ENCODE results near the gene CD247.

CD247 gene

GRCh38 chr1:167538657-167539056, 20.3 kb upstream of the CD247 start:
- Histone ChIP-seq H3K4me3 (ENCODE audit: low read length) (no peak overlapping the region), H3K27me3 (ENCODE audit: control insufficient read depth, insufficient read depth, low read length) (peaks cover 7% of the 10 kb centered on the region), H3K9ac (ENCODE audit: low read depth, low read length) (no peak overlapping the region), H3K4me1 (ENCODE audit: control insufficient read depth, insufficient read depth, low read length) (no peaks in the 10 kb centered on the region), H3K4me2 (ENCODE audit: low read length) (no peak overlapping the region), H3K36me3 (ENCODE audit: insufficient read depth, low read length) (no peaks in the 10 kb centered on the region), H3K9me3 (replicated peaks; ENCODE audit: low read length) (no peaks in the 10 kb centered on the region)

GRCh38 chr1:167533851-167534300, 15.5 kb upstream of the CD247 start:
- H3K36me3 ChIP-seq (ENCODE audit: insufficient read depth, low read length), result no peaks in the 10 kb centered on the region
- no peaks in the 10 kb centered on the region for H3K4me1 ChIP-seq (ENCODE audit: control insufficient read depth, insufficient read depth, low read length)
- no peaks in the 10 kb centered on the region for H3K9me3 ChIP-seq (replicated peaks; ENCODE audit: low read length)
- no peak overlapping the region for H3K4me2 ChIP-seq (ENCODE audit: low read length)
- H3K9ac ChIP-seq (ENCODE audit: low read depth, low read length), result no peak overlapping the region
- H3K4me3 ChIP-seq (ENCODE audit: low read length), result no peak overlapping the region
- peaks cover 15% of the 10 kb centered on the region for H3K27me3 ChIP-seq (ENCODE audit: control insufficient read depth, insufficient read depth, low read length)

GRCh38 chr1:167532964-167533824, 14.9 kb upstream of the CD247 start:
- Histone ChIP-seq H3K9me3 (replicated peaks; ENCODE audit: low read length) (no peaks in the 10 kb centered on the region), H3K27me3 (ENCODE audit: control insufficient read depth, insufficient read depth, low read length) (peaks cover 20% of the 10 kb centered on the region), H3K4me2 (ENCODE audit: low read length) (no peak overlapping the region), H3K9ac (ENCODE audit: low read depth, low read length) (no peak overlapping the region), H3K36me3 (ENCODE audit: insufficient read depth, low read length) (no peaks in the 10 kb centered on the region), H3K4me1 (ENCODE audit: control insufficient read depth, insufficient read depth, low read length) (no peaks in the 10 kb centered on the region), H3K4me3 (ENCODE audit: low read length) (no peak overlapping the region)

- Histone ChIP-seq H3K9me3 (replicated peaks; ENCODE audit: low read length) (no peaks in the 10 kb centered on the region), H3K9ac (ENCODE audit: low read depth, low read length) (no peak overlapping the region), H3K4me3 (ENCODE audit: low read length) (no peak overlapping the region), H3K36me3 (ENCODE audit: insufficient read depth, low read length) (no peaks in the 10 kb centered on the region), H3K4me1 (ENCODE audit: control insufficient read depth, insufficient read depth, low read length) (no peaks in the 10 kb centered on the region), H3K4me2 (ENCODE audit: low read length) (no peak overlapping the region), H3K27me3 (ENCODE audit: control insufficient read depth, insufficient read depth, low read length) (peaks cover 20% of the 10 kb centered on the region)
Measured at GRCh38 chr1:167532375-167532774, 14.0 kb upstream of the CD247 start.

GRCh38 chr1:167529829-167530474, 11.6 kb upstream of the CD247 start:
- Histone ChIP-seq H3K4me3 (ENCODE audit: low read length) (no peak overlapping the region), H3K9me3 (replicated peaks; ENCODE audit: low read length) (no peaks in the 10 kb centered on the region), H3K36me3 (ENCODE audit: insufficient read depth, low read length) (no peaks in the 10 kb centered on the region), H3K9ac (ENCODE audit: low read depth, low read length) (no peak overlapping the region), H3K4me1 (ENCODE audit: control insufficient read depth, insufficient read depth, low read length) (no peaks in the 10 kb centered on the region), H3K27me3 (ENCODE audit: control insufficient read depth, insufficient read depth, low read length) (peaks cover 29% of the 10 kb centered on the region), H3K4me2 (ENCODE audit: low read length) (no peak overlapping the region)

GRCh38 chr1:167528057-167528728, 9.9 kb upstream of the CD247 start:
- no peak overlapping the region for H3K4me2 ChIP-seq (ENCODE audit: low read length)
- no peaks in the 10 kb centered on the region for H3K36me3 ChIP-seq (ENCODE audit: insufficient read depth, low read length)
- no peaks in the 10 kb centered on the region for H3K4me1 ChIP-seq (ENCODE audit: control insufficient read depth, insufficient read depth, low read length)
- H3K4me3 ChIP-seq (ENCODE audit: low read length), result no peak overlapping the region
- H3K9ac ChIP-seq (ENCODE audit: low read depth, low read length), result no peak overlapping the region
- peaks cover 29% of the 10 kb centered on the region for H3K27me3 ChIP-seq (ENCODE audit: control insufficient read depth, insufficient read depth, low read length)
- no peaks in the 10 kb centered on the region for H3K9me3 ChIP-seq (replicated peaks; ENCODE audit: low read length)

- Histone ChIP-seq H3K36me3 (ENCODE audit: insufficient read depth, low read length) (no peaks in the 10 kb centered on the region), H3K4me1 (ENCODE audit: control insufficient read depth, insufficient read depth, low read length) (no peaks in the 10 kb centered on the region), H3K9me3 (replicated peaks; ENCODE audit: low read length) (no peaks in the 10 kb centered on the region), H3K4me2 (ENCODE audit: low read length) (no peak overlapping the region), H3K9ac (ENCODE audit: low read depth, low read length) (no peak overlapping the region), H3K27me3 (ENCODE audit: control insufficient read depth, insufficient read depth, low read length) (peaks cover 29% of the 10 kb centered on the region), H3K4me3 (ENCODE audit: low read length) (no peak overlapping the region)
Measured at GRCh38 chr1:167526667-167527383, 8.5 kb upstream of the CD247 start.

- no peak overlapping the region for H3K4me2 ChIP-seq (ENCODE audit: low read length)
- peaks cover 32% of the 10 kb centered on the region for H3K27me3 ChIP-seq (ENCODE audit: control insufficient read depth, insufficient read depth, low read length)
- H3K4me1 ChIP-seq (ENCODE audit: control insufficient read depth, insufficient read depth, low read length), result no peaks in the 10 kb centered on the region
- H3K9me3 ChIP-seq (replicated peaks; ENCODE audit: low read length), result no peaks in the 10 kb centered on the region
- H3K9ac ChIP-seq (ENCODE audit: low read depth, low read length), result no peak overlapping the region
- H3K4me3 ChIP-seq (ENCODE audit: low read length), result no peak overlapping the region
- no peaks in the 10 kb centered on the region for H3K36me3 ChIP-seq (ENCODE audit: insufficient read depth, low read length)
Measured at GRCh38 chr1:167524651-167525050, 6.3 kb upstream of the CD247 start.

GRCh38 chr1:167522246-167522645, 3.9 kb upstream of the CD247 start:
- Histone ChIP-seq H3K27me3 (ENCODE audit: control insufficient read depth, insufficient read depth, low read length) (peaks cover 29% of the 10 kb centered on the region), H3K36me3 (ENCODE audit: insufficient read depth, low read length) (no peaks in the 10 kb centered on the region), H3K4me2 (ENCODE audit: low read length) (no peak overlapping the region), H3K4me1 (ENCODE audit: control insufficient read depth, insufficient read depth, low read length) (no peaks in the 10 kb centered on the region), H3K9ac (ENCODE audit: low read depth, low read length) (no peak overlapping the region), H3K4me3 (ENCODE audit: low read length) (no peak overlapping the region), H3K9me3 (replicated peaks; ENCODE audit: low read length) (no peaks in the 10 kb centered on the region)

GRCh38 chr1:167520711-167521206, 2.4 kb upstream of the CD247 start:
- H3K9ac ChIP-seq (ENCODE audit: low read depth, low read length), result no peak overlapping the region
- H3K4me1 ChIP-seq (ENCODE audit: control insufficient read depth, insufficient read depth, low read length), result no peaks in the 10 kb centered on the region
- H3K9me3 ChIP-seq (replicated peaks; ENCODE audit: low read length), result no peaks in the 10 kb centered on the region
- H3K27me3 ChIP-seq (ENCODE audit: control insufficient read depth, insufficient read depth, low read length), result peaks cover 18% of the 10 kb centered on the region
- no peaks in the 10 kb centered on the region for H3K36me3 ChIP-seq (ENCODE audit: insufficient read depth, low read length)
- H3K4me2 ChIP-seq (ENCODE audit: low read length), result no peak overlapping the region
- no peak overlapping the region for H3K4me3 ChIP-seq (ENCODE audit: low read length)
